ENCODE measurements around the gene RNF11. TPM values are rescaled to one million over a fixed set of nuclear protein-coding genes. Genes with fewer than 3 reads are reported as not detected.
"Not testable (repeated sequence)": the region's sequence is repeated elsewhere in the genome, so short reads cannot be mapped to it uniquely, and the experiment has no call there.

Gene RNF11
- total RNA-seq, 1 donor from 2014 or later, result 81.4 TPM

- TF ChIP-seq CTCF (conservative IDR thresholded peaks at IDR 0.05; ENCODE audit: low read depth, low read length), result no peak
- H3K4me3 ChIP-seq (ENCODE audit: low read depth, low read length), result no peak overlapping the region
- DNase-seq (ENCODE audit: low read depth), result no peak
Measured at GRCh38 chr1:51217101-51217500, 19.0 kb upstream of the RNF11 start.

- no peak for DNase-seq (ENCODE audit: low read depth)
- H3K4me3 ChIP-seq (ENCODE audit: low read depth, low read length), result no peak overlapping the region
- peak; percentile 14 for TF ChIP-seq CTCF (conservative IDR thresholded peaks at IDR 0.05; ENCODE audit: low read depth, low read length)
Measured at GRCh38 chr1:51218570-51218969, 17.5 kb upstream of the RNF11 start.

GRCh38 chr1:51219022-51219421 is 17.1 kb upstream of the RNF11 start:
- H3K4me3 ChIP-seq (ENCODE audit: low read depth, low read length), result no peak overlapping the region
- DNase-seq (ENCODE audit: low read depth), result no peak
- TF ChIP-seq CTCF (conservative IDR thresholded peaks at IDR 0.05; ENCODE audit: low read depth, low read length), result no peak

- DNase-seq (ENCODE audit: low read depth), result not testable (repeated sequence)
Measured at GRCh38 chr1:51221529-51221928, 14.5 kb upstream of the RNF11 start.

GRCh38 chr1:51222136-51222787 is 13.8 kb upstream of the RNF11 start:
- no peak for TF ChIP-seq CTCF (conservative IDR thresholded peaks at IDR 0.05; ENCODE audit: low read depth, low read length)
- H3K4me3 ChIP-seq (ENCODE audit: low read depth, low read length), result no peak overlapping the region
- no peak for DNase-seq (ENCODE audit: low read depth)

More at GRCh38 chr1:51221529-51221928, 14.5 kb upstream of the RNF11 start:
- not testable (repeated sequence) for H3K4me3 ChIP-seq (ENCODE audit: low read depth, low read length)

GRCh38 chr1:51222809-51223208 is 13.3 kb upstream of the RNF11 start:
- TF ChIP-seq CTCF (conservative IDR thresholded peaks at IDR 0.05; ENCODE audit: low read depth, low read length), result no peak
- no peak for DNase-seq (ENCODE audit: low read depth)
- no peak overlapping the region for H3K4me3 ChIP-seq (ENCODE audit: low read depth, low read length)

- no peak for TF ChIP-seq CTCF (conservative IDR thresholded peaks at IDR 0.05; ENCODE audit: low read depth, low read length)
- no peak for DNase-seq (ENCODE audit: low read depth)
- H3K4me3 ChIP-seq (ENCODE audit: low read depth, low read length), result no peak overlapping the region
Measured at GRCh38 chr1:51224255-51224654, 11.8 kb upstream of the RNF11 start.

GRCh38 chr1:51227231-51227960 is 8.7 kb upstream of the RNF11 start:
- not testable (repeated sequence) for H3K4me3 ChIP-seq (ENCODE audit: low read depth, low read length); DNase-seq (ENCODE audit: low read depth)

GRCh38 chr1:51228471-51228870 is 7.6 kb upstream of the RNF11 start:
- not testable (repeated sequence) for DNase-seq (ENCODE audit: low read depth); H3K4me3 ChIP-seq (ENCODE audit: low read depth, low read length)
